ENCODE results near the gene TRAF7.
"Not testable (repeated sequence)": the region's sequence is repeated elsewhere in the genome, so short reads cannot be mapped to it uniquely, and the experiment has no call there.

GRCh38 chr16:2117960-2118722 is 37.4 kb upstream of the TRAF7 start:
- not testable (repeated sequence) for TF ChIP-seq CTCF (IDR thresholded peaks at IDR 0.05; ENCODE audit: low read length); EZH2 (optimal IDR thresholded peaks at IDR 0.05; ENCODE audit: low read depth, low read length); EZH2phosphoT487 (IDR thresholded peaks at IDR 0.05; ENCODE audit: low read length)

Data from MM.1S (cell line).